ENCODE results near the gene CEP131. TPM values are rescaled to one million over a fixed set of nuclear protein-coding genes. Genes with fewer than 3 reads are reported as not detected.

CEP131 gene
- polyA plus RNA-seq, 2 of the 4 experiments (the other 2 are of a cell fraction), result 3.3 to 11.5 TPM

DNA sequence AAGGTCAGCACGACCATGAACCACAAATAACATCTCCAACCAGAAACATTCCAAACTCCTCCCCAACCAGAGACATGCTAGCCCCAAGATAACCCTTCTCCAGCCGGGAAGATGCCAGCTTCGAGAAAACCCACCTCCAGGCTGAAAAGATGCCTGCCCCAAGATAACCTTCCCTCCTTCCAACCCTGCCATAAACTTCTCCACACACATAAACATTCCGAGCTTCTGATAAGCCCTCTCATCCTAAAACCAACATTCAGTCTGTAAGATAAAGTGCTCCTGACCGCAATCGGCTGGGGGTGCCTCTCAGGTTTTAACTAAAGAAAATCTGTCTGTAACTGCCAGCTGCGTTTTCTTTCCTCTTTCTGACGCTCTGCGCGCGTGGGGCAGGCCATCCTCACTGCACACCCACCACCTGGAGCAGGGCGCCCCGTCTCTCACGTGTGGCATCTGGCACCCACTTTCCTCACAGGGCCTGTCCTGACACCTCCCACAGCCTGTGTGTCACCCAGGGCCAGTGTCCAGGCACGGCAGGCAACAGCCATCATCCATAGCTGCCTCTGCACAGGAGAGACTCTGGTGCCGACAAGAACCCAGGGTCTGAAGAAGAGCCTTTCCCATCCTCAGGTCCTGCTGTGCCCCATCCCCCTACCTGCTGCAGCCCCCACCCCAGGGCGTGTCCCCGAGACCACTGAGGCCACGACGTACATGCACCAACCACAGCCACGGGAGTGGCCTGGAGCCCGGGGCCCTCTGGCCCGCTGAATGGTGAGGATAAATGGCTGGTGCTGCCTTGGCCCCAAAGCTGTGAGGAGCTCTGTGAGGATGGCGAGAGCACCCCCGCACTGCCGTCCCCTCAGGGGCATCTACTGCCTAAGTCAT, 12.4 kb upstream of the CEP131 start:
- ChIA-PET CTCF (interaction anchor here (0.9 to 13.0 kb wide), 5 partner anchors 34 to 211 kb away, joined by 3 to 153 read pairs (median 3); no protein-coding TSS in a partner anchor), POLR2A (no interaction called here)
- no peak for FAIRE-seq

DNA sequence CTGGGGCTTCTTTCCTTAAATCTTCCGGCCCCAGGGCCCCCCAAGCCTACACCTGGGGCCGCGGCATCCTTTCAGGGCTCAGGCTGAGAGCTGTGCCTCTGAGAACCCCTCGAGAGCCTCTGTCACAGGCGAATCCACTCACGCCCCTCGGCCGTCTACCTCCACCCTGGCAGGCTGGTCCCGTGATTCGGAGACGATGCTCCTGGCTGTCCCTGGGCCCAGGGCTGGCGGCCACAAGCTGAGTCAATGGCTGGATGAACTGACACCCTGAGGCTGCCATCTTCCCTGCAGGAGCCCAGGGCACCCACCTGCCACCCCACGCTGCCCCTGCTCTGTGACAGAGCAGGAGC, 11.7 kb upstream of the CEP131 start:
- Histone ChIP-seq H3K4me1 (peaks cover 7% of the 10 kb centered on the region), H3K4me3 (no peak overlapping the region), H3K27ac (no peak overlapping the region), H3K9me3 (no peaks in the 10 kb centered on the region), H3K4me2 (no peak overlapping the region)
- ChIA-PET POLR2A (interaction anchor here (0.6 kb wide), 1 partner anchor 244 kb away, joined by 5 read pairs; no protein-coding TSS in a partner anchor), CTCF (interaction anchor here (1.3 to 13.0 kb wide), 3 partner anchors 19 to 91 kb away, joined by 3 to 153 read pairs (median 6); no protein-coding TSS in a partner anchor)
- DNase-seq (ENCODE audit: low read depth in 1 of 2, low spot score in 1 of 2), result no peak
- no peak for TF ChIP-seq BHLHE40 (IDR thresholded peaks at IDR 0.05; ENCODE audit: low read depth, low read length)
- TF ChIP-seq HOXA7 (CRISPR knock-in tag; IDR thresholded peaks at IDR 0.05), result no peak
- no peak for TF ChIP-seq RCOR1 (IDR thresholded peaks at IDR 0.05; ENCODE audit: low read depth, low read length)
- TF ChIP-seq JUN (IDR thresholded peaks at IDR 0.05), result no peak
- no peak for TF ChIP-seq POLR2A (IDR thresholded peaks at IDR 0.05; ENCODE audit: low read length)
- TF ChIP-seq PHF8 (IDR thresholded peaks at IDR 0.05; ENCODE audit: borderline replicate concordance, low read depth), result no peak
- no peak for TF ChIP-seq KDM5A (IDR thresholded peaks at IDR 0.05)
- no peak for TF ChIP-seq NR3C1 (IDR thresholded peaks at IDR 0.05)
- no peak for TF ChIP-seq MYC (IDR thresholded peaks at IDR 0.05; ENCODE audit: borderline replicate concordance, low read length)
- no peak for TF ChIP-seq EHF (CRISPR knock-in tag; IDR thresholded peaks at IDR 0.05)
- TF ChIP-seq NFE2L2 (conservative IDR thresholded peaks at IDR 0.05; ENCODE audit: low read length), result no peak
- TF ChIP-seq BCL3 (IDR thresholded peaks at IDR 0.05), result no peak
- WGBS (ENCODE audit: missing lambda C conversion rate), result 85% methylated on average over 12 of the region's 13 CpGs
- ATAC-seq, result no peak
- FAIRE-seq, result no peak

More for the DNA sequence above, 12.4 kb upstream of the CEP131 start:
- Histone ChIP-seq H3K9me3 (no peaks in the 10 kb centered on the region), H3K27ac (no peak overlapping the region), H3K4me1 (peaks cover 8% of the 10 kb centered on the region), H3K4me2 (no peak overlapping the region), H3K4me3 (no peak overlapping the region)
- WGBS (ENCODE audit: missing lambda C conversion rate), result 84% methylated on average over 22 of the region's 26 CpGs
- ATAC-seq, result no peak
- no peak for DNase-seq (ENCODE audit: low read depth in 1 of 2, low spot score in 1 of 2)
- no peak for TF ChIP-seq CHD4 (IDR thresholded peaks at IDR 0.05; ENCODE audit: borderline replicate concordance)
- TF ChIP-seq SMC3 (IDR thresholded peaks at IDR 0.05), result no peak
- TF ChIP-seq RFX5 (IDR thresholded peaks at IDR 0.05), result no peak
- TF ChIP-seq KDM5A (IDR thresholded peaks at IDR 0.05), result no peak
- no peak for TF ChIP-seq RNF2 (IDR thresholded peaks at IDR 0.05; ENCODE audit: borderline replicate concordance, low read depth)
- TF ChIP-seq ESRRA (IDR thresholded peaks at IDR 0.05; ENCODE audit: borderline replicate concordance, low read length), result no peak
- no peak for TF ChIP-seq PBX3 (IDR thresholded peaks at IDR 0.05)
- TF ChIP-seq GATA3 (IDR thresholded peaks at IDR 0.05; ENCODE audit: borderline replicate concordance), result no peak
- TF ChIP-seq TFCP2L1 (CRISPR knock-in tag; IDR thresholded peaks at IDR 0.05), result no peak
- no peak for TF ChIP-seq EP300 (IDR thresholded peaks at IDR 0.05)
- TF ChIP-seq ZSCAN20 (CRISPR knock-in tag; IDR thresholded peaks at IDR 0.05), result no peak
- no peak for TF ChIP-seq JUNB (IDR thresholded peaks at IDR 0.05)
- TF ChIP-seq FOSL2 (IDR thresholded peaks at IDR 0.05), result no peak
- no peak for TF ChIP-seq FOSL2 (CRISPR knock-in tag; IDR thresholded peaks at IDR 0.05)
- no peak for TF ChIP-seq PHF8 (IDR thresholded peaks at IDR 0.05; ENCODE audit: borderline replicate concordance, low read depth)
- TF ChIP-seq HOXB5 (CRISPR knock-in tag; IDR thresholded peaks at IDR 0.05), result no peak
- no peak for TF ChIP-seq TP53 (CRISPR knock-in tag; IDR thresholded peaks at IDR 0.05)
- no peak for TF ChIP-seq MAZ (IDR thresholded peaks at IDR 0.05; ENCODE audit: borderline replicate concordance, low read depth, low read length)

All from A549 (cell line).